Trophoblast cell (in vitro differentiated cells and primary cell): ENCODE results near the gene CYP2U1.

Experiments used
- DNase-seq, 2 donors: peaks; one replicate each; pipeline ENCODE4 v3.0.0-alpha.2; 2016
- H2AFZ ChIP-seq: 2 replicates; pipeline ENCODE4 v1.6.1; 2013; ENCODE audit warnings: low read length, moderate library complexity, mild to moderate bottlenecking; ENCODE audit not compliant: insufficient read depth, poor library complexity
- H2AK5ac ChIP-seq: 2 replicates; pipeline ENCODE4 v1.6.1; 2013; ENCODE audit warnings: mild to moderate bottlenecking, low read length
- H2BK120ac ChIP-seq: 2 replicates; pipeline ENCODE4 v1.6.1; 2013; ENCODE audit warnings: low read length, mild to moderate bottlenecking, moderate library complexity; ENCODE audit not compliant: insufficient read depth, poor library complexity
- H2BK12ac ChIP-seq: 2 replicates; pipeline ENCODE4 v1.6.1; 2013; ENCODE audit warnings: mild to moderate bottlenecking, low read length, moderate library complexity
- H2BK5ac ChIP-seq: 2 replicates; pipeline ENCODE4 v1.6.1; 2013; ENCODE audit warnings: low read length, low read depth, moderate library complexity, mild to moderate bottlenecking; ENCODE audit not compliant: poor library complexity
- H3K14ac ChIP-seq: 2 replicates; pipeline ENCODE4 v1.6.1; 2013; ENCODE audit warnings: mild to moderate bottlenecking, low read length
- H3K18ac ChIP-seq: 2 replicates; pipeline ENCODE4 v1.6.1; 2013; ENCODE audit warnings: mild to moderate bottlenecking, low read length
- H3K23ac ChIP-seq: 2 replicates; pipeline ENCODE4 v1.6.1; 2013; ENCODE audit warnings: low read length
- H3K27ac ChIP-seq: 2 replicates; pipeline ENCODE4 v1.5.1; 2013; ENCODE audit warnings: low read depth, mild to moderate bottlenecking, inconsistent platforms, low read length, moderate library complexity
- H3K27me3 ChIP-seq: 2 replicates; pipeline ENCODE4 v1.6.1; 2013; ENCODE audit warnings: inconsistent platforms, mild to moderate bottlenecking, low read length, moderate library complexity; ENCODE audit not compliant: insufficient read depth
- H3K36me3 ChIP-seq, 2 experiments: 1 replicate in 1 of 2; 2 replicates in 1 of 2; pipeline ENCODE4 v1.6.1; 2013; ENCODE audit warnings: low read length in 2 of 2, mild to moderate bottlenecking in 2 of 2, moderate library complexity in 1 of 2; ENCODE audit not compliant: insufficient read depth in 2 of 2, control insufficient read depth in 1 of 2
- H3K4ac ChIP-seq: 2 replicates; pipeline ENCODE4 v1.6.1; 2013; ENCODE audit warnings: low read depth, mild to moderate bottlenecking, low read length, moderate library complexity
- H3K4me1 ChIP-seq, 2 experiments: 1 replicate in 1 of 2; 2 replicates in 1 of 2; pipeline ENCODE4 v1.6.1; 2013; ENCODE audit warnings: low read length in 2 of 2, mild to moderate bottlenecking in 2 of 2, moderate library complexity in 1 of 2; ENCODE audit not compliant: insufficient read depth in 2 of 2, control insufficient read depth in 1 of 2
- H3K4me2 ChIP-seq: 2 replicates; pipeline ENCODE4 v1.6.1; 2013; ENCODE audit warnings: inconsistent platforms, mild to moderate bottlenecking, low read length, moderate library complexity
- H3K4me3 ChIP-seq: 2 replicates; pipeline ENCODE4 v1.5.1; 2013; ENCODE audit warnings: mild to moderate bottlenecking, low read depth, low read length, inconsistent platforms
- H3K79me1 ChIP-seq: one replicate; pipeline ENCODE4 v1.6.1; 2013; ENCODE audit warnings: low read length
- H3K79me2 ChIP-seq: 2 replicates; pipeline ENCODE4 v1.6.1; 2013; ENCODE audit warnings: low read length, mild to moderate bottlenecking; ENCODE audit not compliant: control insufficient read depth, insufficient read depth, poor library complexity
- H3K9ac ChIP-seq: 2 replicates; pipeline ENCODE4 v1.6.1; 2013; ENCODE audit warnings: mild to moderate bottlenecking, low read length
- H3K9me3 ChIP-seq: 2 replicates; pipeline ENCODE4 v1.6.1; 2013; ENCODE audit warnings: low read depth, mild to moderate bottlenecking, control low read depth, inconsistent platforms, low read length; ENCODE audit not compliant: insufficient read depth
- H4K12ac ChIP-seq: 2 replicates; pipeline ENCODE4 v1.6.1; 2013; ENCODE audit warnings: low read depth, mild to moderate bottlenecking, low read length, moderate library complexity
- H4K8ac ChIP-seq: 2 replicates; pipeline ENCODE4 v1.6.1; 2013; ENCODE audit warnings: low read depth, mild to moderate bottlenecking, low read length, moderate library complexity
- H4K91ac ChIP-seq: one replicate; pipeline ENCODE4 v1.6.1; 2013; ENCODE audit warnings: low read depth, mild to moderate bottlenecking, low read length, moderate library complexity
- WGBS: extraction: QIAGEN DNeasy Blood & Tissue Kit; methylation state at CpG from one replicate; pipeline ENCODE4 v1.1.7; 2013; ENCODE audit warnings: missing lambda C conversion rate; ENCODE audit not compliant: insufficient read length, insufficient coverage; ENCODE audit errors: extremely low coverage; 5-methylcytosine and 5-hydroxymethylcytosine counted together

The CYP2U1 gene

GRCh38 chr4:107989537-107990386, 58.4 kb downstream of the CYP2U1 start, which contains the start of gene HADH:
Gene HADH, plus strand, starts transcription at chr4:107989889. Its CDS starts 44 bp downstream, at chr4:107989933.
- Histone ChIP-seq H2BK5ac (peak within 1 kb of the TSS; percentile 8), H3K9ac (peak within 1 kb of the TSS; percentile 62), H2BK12ac (peak within 1 kb of the TSS; percentile 6), H4K91ac (peak within 1 kb of the TSS; percentile 49), H2AK5ac (no peak within 1 kb of the TSS), H3K79me2 (peaks cover 5% of the 10 kb centered on the region), H3K4me2 (peak within 1 kb of the TSS; percentile 82), H2BK120ac (peak within 1 kb of the TSS; percentile 56), H3K27me3 (no peaks in the 10 kb centered on the region), H3K18ac (peak within 1 kb of the TSS; percentile 83), H3K79me1 (peaks cover 6% of the 10 kb centered on the region), H3K4me3 (peak within 1 kb of the TSS; percentile 92), H3K4ac (peak within 1 kb of the TSS; percentile 35), H3K27ac (no peak within 1 kb of the TSS), H3K9me3 (no peaks in the 10 kb centered on the region), H3K14ac (peak within 1 kb of the TSS; percentile 78), H3K4me1 (peaks cover 2 to 5% of the 10 kb centered on the region in 2 experiments), H4K12ac (peak within 1 kb of the TSS; percentile 50), H2AFZ (peak within 1 kb of the TSS; percentile 88), H3K23ac (no peak within 1 kb of the TSS), H3K36me3 (no peaks in the 10 kb centered on the region), H4K8ac (peak within 1 kb of the TSS; percentile 72)
- DNase-seq, result peak; percentile 97 to 98
- WGBS, result no CpG with 5 or more reads among the region's 78 CpGs

- H3K9me3 ChIP-seq, result no peaks in the 10 kb centered on the region
- H3K23ac ChIP-seq, result no peak overlapping the region
- no peak overlapping the region for H3K4me3 ChIP-seq
- no CpG with 5 or more reads among the region's 3 CpGs for WGBS
- no peak overlapping the region for H3K9ac ChIP-seq
- no peaks in the 10 kb centered on the region for H3K27me3 ChIP-seq
- H3K4ac ChIP-seq, result no peak overlapping the region
- no peak overlapping the region for H2BK120ac ChIP-seq
- H2BK12ac ChIP-seq, result no peak overlapping the region
- no peak overlapping the region for H3K14ac ChIP-seq
- no peak overlapping the region for H3K18ac ChIP-seq
- H4K8ac ChIP-seq, result no peak overlapping the region
- H3K79me1 ChIP-seq, result peaks cover 6% of the 10 kb centered on the region
- H2BK5ac ChIP-seq, result no peak overlapping the region
- no peak for DNase-seq
- H3K36me3 ChIP-seq, result no peaks in the 10 kb centered on the region
- peaks cover 6 to 8% of the 10 kb centered on the region in 2 experiments for H3K4me1 ChIP-seq
- no peak overlapping the region for H2AFZ ChIP-seq
- H4K12ac ChIP-seq, result no peak overlapping the region
- H3K27ac ChIP-seq, result no peak overlapping the region
- no peak overlapping the region for H3K4me2 ChIP-seq
- H3K79me2 ChIP-seq, result peaks cover 5% of the 10 kb centered on the region
- H4K91ac ChIP-seq, result no peak overlapping the region
- H2AK5ac ChIP-seq, result no peak overlapping the region
Observed at GRCh38 chr4:107991945-107992630, 60.7 kb downstream of the CYP2U1 start.

DNA sequence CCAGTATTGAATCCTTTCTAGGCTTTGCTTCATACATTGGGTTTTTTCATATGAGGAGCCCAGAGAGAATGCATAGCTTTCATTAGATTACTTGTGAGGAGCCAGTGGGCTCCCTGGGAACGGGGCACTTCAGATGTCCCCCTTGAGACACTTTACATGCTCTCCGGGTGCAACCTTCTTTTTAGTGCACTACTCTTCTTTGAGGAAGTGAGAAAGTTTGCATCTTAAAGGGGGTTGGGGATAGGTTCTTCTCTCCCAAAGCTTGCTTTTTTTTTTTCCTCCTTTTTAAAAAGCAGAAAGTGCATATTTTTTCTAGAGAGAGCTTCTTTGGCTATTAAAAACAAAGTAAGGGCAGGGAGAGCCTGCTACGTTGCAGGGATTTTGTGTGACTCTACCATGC, 62.6 kb downstream of the CYP2U1 start:
- no peak overlapping the region for H3K4ac ChIP-seq
- H3K9ac ChIP-seq, result no peak overlapping the region
- H2BK12ac ChIP-seq, result no peak overlapping the region
- H3K79me2 ChIP-seq, result peaks cover 5% of the 10 kb centered on the region
- no peak overlapping the region for H2AK5ac ChIP-seq
- no peak overlapping the region for H4K12ac ChIP-seq
- no peak overlapping the region for H3K18ac ChIP-seq
- no peaks in the 10 kb centered on the region for H3K9me3 ChIP-seq
- H3K36me3 ChIP-seq, result no peaks in the 10 kb centered on the region
- WGBS, result no CpG with 5 or more reads among the region's 3 CpGs
- H2AFZ ChIP-seq, result no peak overlapping the region
- H4K8ac ChIP-seq, result no peak overlapping the region
- H3K4me3 ChIP-seq, result no peak overlapping the region
- peaks cover 6% of the 10 kb centered on the region for H3K79me1 ChIP-seq
- no peak overlapping the region for H3K27ac ChIP-seq
- no peak overlapping the region for H3K4me2 ChIP-seq
- no peak overlapping the region for H3K14ac ChIP-seq
- H3K23ac ChIP-seq, result no peak overlapping the region
- peaks cover 13 to 14% of the 10 kb centered on the region in 2 experiments for H3K4me1 ChIP-seq
- no peaks in the 10 kb centered on the region for H3K27me3 ChIP-seq
- H4K91ac ChIP-seq, result no peak overlapping the region
- H2BK120ac ChIP-seq, result no peak overlapping the region
- H2BK5ac ChIP-seq, result no peak overlapping the region
- no peak for DNase-seq

DNA sequence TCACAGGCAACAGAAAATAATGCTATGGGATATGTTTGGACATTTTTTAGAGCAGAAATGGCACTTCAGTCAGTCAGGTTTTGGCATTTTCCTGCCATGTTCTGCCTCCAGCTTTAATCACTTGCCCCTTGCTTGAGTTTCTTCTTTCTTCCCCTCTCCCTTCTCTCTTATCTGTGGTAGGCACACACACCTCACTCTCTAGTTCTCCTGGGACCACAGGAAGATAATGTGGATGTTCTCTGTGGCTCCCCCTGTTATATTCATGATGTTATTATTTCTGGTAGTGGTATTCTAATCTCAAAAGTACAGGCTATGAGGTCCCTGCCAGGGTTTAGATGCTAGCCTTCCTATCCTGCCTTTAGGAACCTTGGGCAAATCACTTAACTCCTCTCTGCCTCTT, 63.5 kb downstream of the CYP2U1 start:
- no peak overlapping the region for H2AK5ac ChIP-seq
- H3K23ac ChIP-seq, result no peak overlapping the region
- no peak overlapping the region for H2BK120ac ChIP-seq
- H3K9ac ChIP-seq, result no peak overlapping the region
- H4K91ac ChIP-seq, result no peak overlapping the region
- H3K4me1 ChIP-seq, result peaks cover 10 to 14% of the 10 kb centered on the region in 2 experiments
- no peak overlapping the region for H2BK12ac ChIP-seq
- H3K4me2 ChIP-seq, result no peak overlapping the region
- no peak for DNase-seq
- H3K79me1 ChIP-seq, result peaks cover 4% of the 10 kb centered on the region
- no peak overlapping the region for H3K14ac ChIP-seq
- no peak overlapping the region for H2AFZ ChIP-seq
- H4K12ac ChIP-seq, result no peak overlapping the region
- no peak overlapping the region for H3K4ac ChIP-seq
- no peak overlapping the region for H3K4me3 ChIP-seq
- H2BK5ac ChIP-seq, result no peak overlapping the region
- H3K79me2 ChIP-seq, result peaks cover 3% of the 10 kb centered on the region
- no peak overlapping the region for H3K27ac ChIP-seq
- no peaks in the 10 kb centered on the region for H3K27me3 ChIP-seq
- no peak overlapping the region for H3K18ac ChIP-seq
- H3K36me3 ChIP-seq, result no peaks in the 10 kb centered on the region
- H3K9me3 ChIP-seq, result no peaks in the 10 kb centered on the region
- no peak overlapping the region for H4K8ac ChIP-seq
